ENCODE results near the gene KMT2C. TPM values are rescaled to one million over a fixed set of nuclear protein-coding genes. Genes with fewer than 3 reads are reported as not detected.

The KMT2C gene
- total and polyA plus RNA-seq, 7 experiments from 2014 or later, result 17.0 to 152 (median 109) TPM

GRCh38 chr7:152090747-152091146 lies 345.1 kb downstream of the KMT2C start:
- Mint-ChIP-seq H3K27me3 (no peaks in the 10 kb centered on the region), H3K9me3 (peaks cover 0 to 32% (median 14%) of the 10 kb centered on the region in 11 donors), H3K36me3 (peaks cover 13 to 37% (median 35%) of the 10 kb centered on the region in 5 donors), H3K4me3 (no peak overlapping the region), H3K27ac (no peak overlapping the region), H3K4me1 (peaks cover 0 to 18% (median 5%) of the 10 kb centered on the region in 7 donors)
- CTCF ChIA-PET, result no interaction called here
- POLR2A ChIA-PET, result no interaction called here
- H3K27me3 ChIP-seq (ENCODE audit: control insufficient read depth in 2 of 2, insufficient read depth in 2 of 2, low read length in 2 of 2), result no peaks in the 10 kb centered on the region
- H3K4me1 ChIP-seq (ENCODE audit: control insufficient read depth in 2 of 2, insufficient read depth in 2 of 2, low read length in 2 of 2), result no peaks in the 10 kb centered on the region
- peaks cover 0 to 11% (median 6%) of the 10 kb centered on the region in 3 experiments for H3K9me3 ChIP-seq (ENCODE audit: control insufficient read depth in 2 of 3, low read length in 3 of 3)
- intact Hi-C loops (cut with micrococcal nuclease), result no loop called here
- H3K36me3 ChIP-seq (ENCODE audit: control insufficient read depth in 2 of 3, insufficient read depth in 3 of 3, low read length in 3 of 3), result peaks cover 0 to 3% (median 0%) of the 10 kb centered on the region in 3 experiments
- no peak for ATAC-seq
- no peak for DNase-seq
- no peak overlapping the region for H3K4me3 ChIP-seq (ENCODE audit: low read length)
- no peak overlapping the region for H3K27ac ChIP-seq (ENCODE audit: low read depth, low read length)

GRCh38 chr7:152089183-152089582 lies 346.6 kb downstream of the KMT2C start:
- ChIA-PET POLR2A (no interaction called here), CTCF (no interaction called here)
- no peak for DNase-seq
- no peaks in the 10 kb centered on the region for H3K36me3 ChIP-seq (ENCODE audit: control insufficient read depth in 2 of 3, insufficient read depth in 3 of 3, low read length in 3 of 3)
- H3K27me3 ChIP-seq (ENCODE audit: control insufficient read depth in 2 of 2, insufficient read depth in 2 of 2, low read length in 2 of 2), result no peaks in the 10 kb centered on the region
- H3K4me1 ChIP-seq (ENCODE audit: control insufficient read depth in 2 of 2, insufficient read depth in 2 of 2, low read length in 2 of 2), result no peaks in the 10 kb centered on the region
- ATAC-seq, result no peak
- Mint-ChIP-seq H3K9me3 (peaks cover 0 to 32% (median 14%) of the 10 kb centered on the region in 11 donors), H3K4me3 (no peak overlapping the region), H3K36me3 (peaks cover 17 to 46% (median 42%) of the 10 kb centered on the region in 5 donors), H3K4me1 (peaks cover 2 to 18% (median 5%) of the 10 kb centered on the region in 7 donors), H3K27ac (peak overlapping the region in 1 of 9 donors; percentile 72), H3K27me3 (no peaks in the 10 kb centered on the region)
- H3K27ac ChIP-seq (ENCODE audit: low read depth, low read length), result no peak overlapping the region
- no peak overlapping the region for H3K4me3 ChIP-seq (ENCODE audit: low read length)
- intact Hi-C loops (cut with micrococcal nuclease), result no loop called here
- H3K9me3 ChIP-seq (ENCODE audit: control insufficient read depth in 2 of 3, low read length in 3 of 3), result peaks cover 0 to 11% (median 6%) of the 10 kb centered on the region in 3 experiments

- H3K9me3 ChIP-seq (ENCODE audit: control insufficient read depth in 2 of 3, low read length in 3 of 3), result peaks cover 0 to 11% (median 6%) of the 10 kb centered on the region in 3 experiments
- CTCF ChIA-PET, result no interaction called here
- Mint-ChIP-seq H3K27ac (no peak overlapping the region), H3K27me3 (no peaks in the 10 kb centered on the region), H3K4me1 (peaks cover 0 to 17% (median 6%) of the 10 kb centered on the region in 7 donors), H3K4me3 (no peak overlapping the region), H3K9me3 (peaks cover 4 to 41% (median 16%) of the 10 kb centered on the region in 11 donors), H3K36me3 (peaks cover 16 to 64% (median 48%) of the 10 kb centered on the region in 5 donors)
- no peaks in the 10 kb centered on the region for H3K27me3 ChIP-seq (ENCODE audit: control insufficient read depth in 2 of 2, insufficient read depth in 2 of 2, low read length in 2 of 2)
- H3K27ac ChIP-seq (ENCODE audit: low read depth, low read length), result no peak overlapping the region
- H3K36me3 ChIP-seq (ENCODE audit: control insufficient read depth in 2 of 3, insufficient read depth in 3 of 3, low read length in 3 of 3), result no peaks in the 10 kb centered on the region
- no peaks in the 10 kb centered on the region for H3K4me1 ChIP-seq (ENCODE audit: control insufficient read depth in 2 of 2, insufficient read depth in 2 of 2, low read length in 2 of 2)
- H3K4me3 ChIP-seq (ENCODE audit: low read length), result no peak overlapping the region
- POLR2A ChIA-PET, result interaction anchor here (0.6 kb wide), 1 partner anchor 477 kb away, joined by 3 read pairs; no protein-coding TSS in a partner anchor
- ATAC-seq (no peak), DNase-seq (no peak)
- intact Hi-C loops (cut with micrococcal nuclease), result no loop called here
These were observed 349.3 kb downstream of the KMT2C start for GRCh38 chr7:152086513-152086912.

GRCh38 chr7:152085131-152085530 lies 350.7 kb downstream of the KMT2C start:
- Mint-ChIP-seq H3K36me3 (peaks cover 14 to 65% (median 50%) of the 10 kb centered on the region in 5 donors), H3K27ac (no peak overlapping the region), H3K27me3 (no peaks in the 10 kb centered on the region), H3K9me3 (peaks cover 4 to 42% (median 16%) of the 10 kb centered on the region in 11 donors), H3K4me3 (no peak overlapping the region), H3K4me1 (peaks cover 0 to 16% (median 4%) of the 10 kb centered on the region in 7 donors)
- DNase-seq, result no peak
- Histone ChIP-seq H3K36me3 (ENCODE audit: control insufficient read depth in 2 of 3, insufficient read depth in 3 of 3, low read length in 3 of 3) (no peaks in the 10 kb centered on the region), H3K4me3 (ENCODE audit: low read length) (no peak overlapping the region), H3K4me1 (ENCODE audit: control insufficient read depth in 2 of 2, insufficient read depth in 2 of 2, low read length in 2 of 2) (no peaks in the 10 kb centered on the region), H3K27ac (ENCODE audit: low read depth, low read length) (no peak overlapping the region), H3K27me3 (ENCODE audit: control insufficient read depth in 2 of 2, insufficient read depth in 2 of 2, low read length in 2 of 2) (no peaks in the 10 kb centered on the region), H3K9me3 (ENCODE audit: control insufficient read depth in 2 of 3, low read length in 3 of 3) (peaks cover 0 to 11% (median 6%) of the 10 kb centered on the region in 3 experiments)
- intact Hi-C loops (cut with micrococcal nuclease), result no loop called here
- POLR2A ChIA-PET, result interaction anchor here (0.6 kb wide), 1 partner anchor 9 kb away, joined by 3 read pairs; no protein-coding TSS in a partner anchor
- no peak for ATAC-seq
- CTCF ChIA-PET, result no interaction called here

Other genes with a start within 250 kb of the KMT2C start
- 10 to 100 TPM in 1 of 5 experiments, 1 to 10 TPM in 2, under 1 TPM in 2; 0.48 to 13.8 (median 1.2) TPM for gene XRCC2, start 240.1 kb upstream of the KMT2C start, total RNA-seq
- under 1 TPM; 0.20 to 0.41 TPM for gene XRCC2, start 240.1 kb upstream of the KMT2C start, polyA plus RNA-seq